OCI-LY1 (cell line): ENCODE measurements around the gene GLTPD2.

Experiments
- H2AFZ ChIP-seq: fragments of 200-600 bp; sonication (generic), shearing (Covaris generic); 2 replicates; pipeline ENCODE4 v1.6.0; 2014; ENCODE audit warnings: antibody characterized with exemption, mild to moderate bottlenecking, low read length
- H3F3A ChIP-seq: fragments of 200-600 bp; sonication (generic), shearing (Covaris generic); 2 replicates; pipeline ENCODE4 v1.6.0; 2014; ENCODE audit warnings: mild to moderate bottlenecking, antibody characterized with exemption, low read length, moderate library complexity; ENCODE audit not compliant: insufficient read depth
- H3K27ac ChIP-seq: fragments of 200-600 bp; sonication (generic); 2 replicates; pipeline ENCODE4 v1.5.1; 2014; ENCODE audit warnings: low read length, mixed run types, mild to moderate bottlenecking, low read depth; ENCODE audit not compliant: poor library complexity, severe bottlenecking
- H3K27me3 ChIP-seq: fragments of 200-600 bp; sonication (generic); 2 replicates; pipeline ENCODE4 v1.6.0; 2014; ENCODE audit warnings: antibody characterized with exemption, mild to moderate bottlenecking, low read length, moderate library complexity; ENCODE audit not compliant: insufficient read depth
- H3K36me3 ChIP-seq: fragments of 200-600 bp; sonication (generic); 2 replicates; pipeline ENCODE4 v1.6.1; 2014; ENCODE audit warnings: mild to moderate bottlenecking, antibody characterized with exemption, low read length, moderate library complexity, mixed read lengths; ENCODE audit not compliant: insufficient read depth
- H3K4me1 ChIP-seq: fragments of 200-600 bp; sonication (generic); 2 replicates; pipeline ENCODE4 v1.5.1; 2014; ENCODE audit warnings: mild to moderate bottlenecking, low read length, moderate library complexity; ENCODE audit not compliant: insufficient read depth, severe bottlenecking
- H3K4me2 ChIP-seq: fragments of 200-600 bp; sonication (generic), shearing (Covaris generic); 2 replicates; pipeline ENCODE4 v1.6.1; 2014; ENCODE audit warnings: low read length
- H3K4me3 ChIP-seq: fragments of 200-600 bp; sonication (generic); 2 replicates; pipeline ENCODE4 v1.5.1; 2014; ENCODE audit warnings: low read length, low read depth, mild to moderate bottlenecking, mixed read lengths; ENCODE audit not compliant: poor library complexity, severe bottlenecking
- H3K79me2 ChIP-seq: fragments of 200-600 bp; shearing (Covaris generic); 2 replicates; pipeline ENCODE4 v1.6.1; 2016; ENCODE audit warnings: mixed run types, low read length, mixed read lengths; ENCODE audit not compliant: insufficient read depth
- H3K9ac ChIP-seq: fragments of 200-600 bp; sonication (generic), shearing (Covaris generic); 2 replicates; pipeline ENCODE4 v1.6.1; 2014; ENCODE audit warnings: mild to moderate bottlenecking, low read length, mixed read lengths
- H3K9me2 ChIP-seq: fragments of 200-600 bp; sonication (generic), shearing (Covaris generic); 2 replicates; pipeline ENCODE4 v1.6.1; 2014; ENCODE audit warnings: low read depth, mild to moderate bottlenecking, low read length, mixed read lengths
- H3K9me3 ChIP-seq: fragments of 200-600 bp; shearing (Covaris generic); 2 replicates; pipeline ENCODE4 v1.6.1; 2014; ENCODE audit warnings: low read length, mixed read lengths
- H4K20me1 ChIP-seq: fragments of 200-600 bp; sonication (generic), shearing (Covaris generic); 2 replicates; pipeline ENCODE4 v1.6.0; 2016; ENCODE audit warnings: mild to moderate bottlenecking, low read length; ENCODE audit not compliant: insufficient read depth
- CTCF ChIP-seq: fragments of 200-600 bp; sonication (generic), shearing (Covaris generic); IDR thresholded peaks from 2 replicates; pipeline ENCODE4 v1.5.1; 2017; ENCODE audit warnings: mild to moderate bottlenecking, antibody characterized with exemption, low read length, moderate library complexity, mixed read lengths
- EZH2 ChIP-seq: fragments of 200-600 bp; sonication (generic), shearing (Covaris generic); IDR thresholded peaks from 2 replicates; pipeline ENCODE4 v1.8.0; 2017; ENCODE audit warnings: borderline replicate concordance, mixed run types, mild to moderate bottlenecking, antibody characterized with exemption, low read length, moderate library complexity, mixed read lengths

The GLTPD2 gene

GRCh38 chr17:4780325-4780955 lies 8.3 kb upstream of the GLTPD2 start:
- Histone ChIP-seq H3K4me3 (no peak overlapping the region), H3K36me3 (no peaks in the 10 kb centered on the region), H3K9ac (no peak overlapping the region), H3K9me2 (no peaks in the 10 kb centered on the region), H3F3A (no peaks in the 10 kb centered on the region), H4K20me1 (no peaks in the 10 kb centered on the region), H3K4me1 (no peaks in the 10 kb centered on the region), H3K9me3 (no peaks in the 10 kb centered on the region), H3K27me3 (peaks cover 19% of the 10 kb centered on the region; the same call in 1 of the 2 replicates), H3K79me2 (no peaks in the 10 kb centered on the region), H2AFZ (no peak overlapping the region), H3K27ac (no peak overlapping the region), H3K4me2 (no peak overlapping the region)
- TF ChIP-seq CTCF (no peak), EZH2 (no peak)

DNA sequence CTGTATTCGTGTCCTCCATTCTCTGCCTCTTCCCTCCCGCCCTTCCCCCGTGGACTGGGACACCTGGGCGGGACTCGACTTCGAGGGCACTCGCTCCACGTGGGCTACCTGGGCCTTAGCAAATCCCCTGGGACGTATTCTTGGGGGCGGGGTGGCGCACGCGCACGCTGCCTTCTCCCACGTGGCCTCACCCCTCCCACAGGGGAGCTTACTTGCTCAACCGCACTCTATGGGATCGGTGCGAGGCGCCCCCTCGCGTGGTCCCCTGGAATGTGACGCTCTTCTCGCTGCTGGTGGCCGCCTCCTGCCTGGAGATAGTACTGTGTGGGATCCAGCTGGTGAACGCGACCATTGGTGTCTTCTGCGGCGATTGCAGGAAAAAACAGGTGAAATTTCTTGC lies 6.1 kb upstream of the GLTPD2 start:
- 0 out of 2 replicates have a peak, but pooled peaks cover 11% of the 10 kb centered on the region for H3K27me3 ChIP-seq
- no peak overlapping the region for H3K27ac ChIP-seq
- H3F3A ChIP-seq = no peaks in the 10 kb centered on the region
- H3K36me3 ChIP-seq = no peaks in the 10 kb centered on the region
- H3K9me3 ChIP-seq = no peaks in the 10 kb centered on the region
- H3K79me2 ChIP-seq = no peaks in the 10 kb centered on the region
- no peak overlapping the region for H3K9ac ChIP-seq
- no peaks in the 10 kb centered on the region for H4K20me1 ChIP-seq
- no peaks in the 10 kb centered on the region for H3K9me2 ChIP-seq
- no peaks in the 10 kb centered on the region for H3K4me1 ChIP-seq
- no peak overlapping the region for H3K4me2 ChIP-seq
- no peak for TF ChIP-seq CTCF
- no peak for TF ChIP-seq EZH2
- H3K4me3 ChIP-seq = no peak overlapping the region
- no peak overlapping the region for H2AFZ ChIP-seq

GRCh38 chr17:4785311-4786105 lies 3.3 kb upstream of the GLTPD2 start:
- Histone ChIP-seq H4K20me1 (no peaks in the 10 kb centered on the region), H3K79me2 (no peaks in the 10 kb centered on the region), H3K9me3 (no peaks in the 10 kb centered on the region), H3K4me1 (peaks cover 13% of the 10 kb centered on the region), H3K4me3 (no peak overlapping the region), H3K9me2 (no peaks in the 10 kb centered on the region), H3K27me3 (peaks cover 14% of the 10 kb centered on the region; the same call in 1 of the 2 replicates), H3K9ac (no peak overlapping the region), H3K27ac (no peak overlapping the region), H2AFZ (no peak overlapping the region), H3F3A (no peaks in the 10 kb centered on the region), H3K4me2 (no peak overlapping the region), H3K36me3 (no peaks in the 10 kb centered on the region)
- TF ChIP-seq EZH2 = no peak
- TF ChIP-seq CTCF = no peak
